HG03575 (cell line): Measurements from ENCODE around the gene LMBR1.

Experiments
- ATAC-seq: cut with Tn5 transposase; IDR thresholded peaks from one replicate; pipeline ENCODE4 v1.9.1; 2021; ENCODE audit not compliant: unreplicated experiment, insufficient number of reproducible peaks, low FRiP score; ENCODE audit errors: extremely low read depth

The LMBR1 gene

DNA sequence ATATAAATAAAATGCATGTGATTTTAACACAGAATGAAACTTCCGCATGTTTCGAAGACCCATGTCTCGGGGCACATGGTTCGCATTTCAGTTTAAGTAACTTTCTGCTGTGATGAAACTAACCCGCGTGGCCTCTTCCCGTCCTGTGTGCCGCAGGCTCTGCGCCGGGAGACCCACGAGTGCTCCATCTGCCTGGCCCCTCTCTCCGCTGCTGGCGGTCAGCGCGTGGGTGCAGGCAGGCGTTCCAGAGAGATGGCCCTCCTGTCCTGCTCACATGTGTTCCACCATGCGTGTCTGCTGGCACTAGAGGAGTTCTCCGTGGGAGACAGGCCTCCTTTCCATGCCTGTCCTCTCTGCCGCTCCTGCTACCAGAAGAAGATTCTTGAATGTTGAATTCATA, 216.7 kb downstream of the LMBR1 start:
- ATAC-seq, result no peak

DNA sequence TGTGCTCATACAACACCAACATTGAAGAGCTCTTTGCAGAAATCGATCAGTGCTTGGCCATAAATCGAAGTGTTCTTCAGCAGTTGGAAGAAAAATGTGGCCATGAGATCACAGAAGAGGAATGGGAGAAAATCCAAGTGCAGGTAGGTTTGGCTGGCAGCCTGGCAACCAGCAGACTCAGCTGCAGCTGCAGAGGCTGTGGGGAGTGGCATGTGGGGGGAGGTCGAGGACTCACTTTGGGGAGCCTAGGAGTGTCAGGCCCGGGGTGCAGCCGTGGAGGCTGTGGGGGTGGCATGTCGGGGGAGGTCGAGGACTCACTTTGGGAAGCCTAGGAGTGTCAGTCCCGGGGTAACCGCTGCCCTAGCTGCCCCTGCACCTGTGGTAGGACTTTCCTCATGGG, 217.3 kb downstream of the LMBR1 start:
- no peak for ATAC-seq

DNA sequence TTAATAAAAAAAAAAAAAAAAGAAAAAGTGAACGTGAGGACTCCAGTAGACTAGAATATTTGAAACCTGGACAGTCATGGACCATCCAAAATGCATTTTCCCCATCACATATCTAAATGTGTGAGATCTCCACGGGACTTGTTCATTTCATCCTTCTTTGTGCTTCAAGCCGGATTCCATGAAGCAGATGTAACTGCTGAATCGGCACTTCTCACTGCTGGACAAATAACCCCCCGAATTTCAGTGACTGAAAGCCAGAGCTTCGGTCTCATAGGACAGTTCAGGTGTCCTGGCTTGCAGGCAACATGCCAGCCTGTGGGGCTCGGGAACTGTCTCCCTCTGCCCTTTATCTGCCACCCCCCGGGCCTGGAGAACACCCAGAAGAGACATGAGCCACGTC, 219.1 kb downstream of the LMBR1 start:
- ATAC-seq, result no peak

DNA sequence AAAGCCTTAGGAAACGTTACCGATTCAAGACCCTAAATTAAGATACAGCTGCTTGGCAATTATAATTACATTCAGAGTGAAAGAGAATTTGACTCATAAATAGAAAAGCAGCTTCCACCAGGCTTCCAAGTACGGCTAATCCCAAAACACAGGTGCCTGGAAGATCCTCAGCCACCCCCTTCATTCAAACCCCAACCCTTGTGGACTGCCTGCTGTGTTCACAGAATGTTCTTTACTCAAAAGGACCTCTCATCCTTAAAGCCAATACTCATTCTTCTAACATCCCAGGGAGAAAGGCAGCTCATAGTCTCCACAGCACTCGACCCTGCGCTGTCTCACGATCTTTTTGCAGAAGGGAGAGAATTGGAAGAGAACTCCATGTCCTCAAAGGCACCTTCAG, 219.5 kb downstream of the LMBR1 start:
- ATAC-seq, result no peak

DNA sequence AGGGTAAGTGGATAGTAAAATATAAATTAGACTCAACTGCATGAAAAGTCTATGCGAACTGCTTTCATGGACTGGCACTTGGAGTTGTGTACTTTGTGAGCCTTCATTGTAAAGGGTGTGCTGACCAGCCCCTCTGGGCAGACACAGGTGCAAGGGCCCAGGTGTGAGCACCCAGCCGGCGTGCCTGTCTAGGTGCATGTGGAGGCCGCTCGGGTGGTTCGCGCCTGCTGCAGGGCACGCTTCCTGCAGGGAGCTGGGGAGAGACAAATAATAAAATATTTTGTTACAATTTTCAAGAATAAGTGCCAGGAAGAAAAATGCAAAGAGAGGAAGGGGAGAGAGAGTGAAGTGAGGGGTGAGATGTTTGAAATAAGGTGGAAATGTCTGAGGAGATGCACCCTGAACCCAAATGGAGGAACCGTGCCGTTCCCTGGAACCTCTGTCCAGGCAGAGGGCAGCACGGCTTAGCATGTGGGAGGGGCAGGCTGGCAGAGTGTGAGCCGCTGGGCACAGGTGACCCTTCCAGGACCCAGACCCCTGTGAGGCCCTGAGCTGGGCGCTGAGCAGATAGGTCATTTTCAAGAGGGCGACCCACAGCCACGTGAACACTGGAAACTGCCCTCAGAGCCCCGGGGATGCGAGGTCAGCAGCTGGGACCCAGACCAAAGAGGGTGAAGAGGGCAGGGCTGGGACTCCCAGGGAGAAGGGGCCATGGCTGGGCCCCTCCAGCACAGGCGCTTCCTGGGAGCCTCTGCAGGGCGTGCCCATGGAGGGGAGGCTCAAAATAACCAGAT, 223.8 kb downstream of the LMBR1 start:
- no peak for ATAC-seq

DNA sequence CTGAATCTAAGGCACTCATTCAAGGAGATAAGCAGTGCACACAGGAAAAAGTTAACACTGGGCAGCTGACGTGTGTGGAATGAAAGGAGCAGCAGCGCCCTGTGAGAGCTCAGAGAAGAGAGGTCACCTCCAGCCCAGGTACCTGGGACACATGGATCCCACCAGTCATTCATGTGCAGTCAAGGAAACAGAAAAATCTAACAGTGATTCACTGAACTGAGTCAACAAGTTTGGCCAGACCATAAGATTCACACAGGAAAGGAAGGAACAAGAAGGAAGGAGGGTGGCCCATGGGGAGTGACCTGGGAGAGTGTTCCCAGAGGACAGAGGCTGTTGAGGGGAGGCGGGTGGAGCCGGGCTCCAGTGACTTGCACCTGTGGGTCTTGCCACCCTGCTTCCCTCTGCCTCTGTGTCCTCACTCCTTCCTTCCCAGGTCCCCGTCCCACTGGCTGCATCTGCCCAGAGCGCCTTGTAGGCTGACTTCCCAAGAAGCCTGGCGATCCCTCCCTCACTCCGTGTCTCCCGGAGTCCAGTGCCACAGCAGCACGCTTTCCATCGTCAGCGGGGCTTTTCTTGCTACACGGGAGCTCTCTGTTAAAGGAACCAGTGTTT, 224.7 kb downstream of the LMBR1 start:
- no peak for ATAC-seq

DNA sequence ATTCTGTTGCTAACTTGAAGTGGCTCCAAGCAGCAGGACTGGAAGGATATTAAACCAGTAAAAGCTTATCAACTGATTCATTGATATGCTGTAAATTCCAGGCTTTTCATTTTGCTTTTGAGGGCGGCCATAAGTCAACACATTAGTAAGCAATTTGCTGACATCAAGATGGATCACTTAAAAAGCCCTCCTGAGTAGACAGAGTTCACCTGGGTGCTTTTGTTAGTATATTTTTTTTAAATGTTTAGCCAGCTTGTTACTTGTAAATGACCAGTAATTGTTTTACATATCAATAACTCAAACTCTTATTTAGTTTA, 225.9 kb downstream of the LMBR1 start:
- ATAC-seq, result no peak

DNA sequence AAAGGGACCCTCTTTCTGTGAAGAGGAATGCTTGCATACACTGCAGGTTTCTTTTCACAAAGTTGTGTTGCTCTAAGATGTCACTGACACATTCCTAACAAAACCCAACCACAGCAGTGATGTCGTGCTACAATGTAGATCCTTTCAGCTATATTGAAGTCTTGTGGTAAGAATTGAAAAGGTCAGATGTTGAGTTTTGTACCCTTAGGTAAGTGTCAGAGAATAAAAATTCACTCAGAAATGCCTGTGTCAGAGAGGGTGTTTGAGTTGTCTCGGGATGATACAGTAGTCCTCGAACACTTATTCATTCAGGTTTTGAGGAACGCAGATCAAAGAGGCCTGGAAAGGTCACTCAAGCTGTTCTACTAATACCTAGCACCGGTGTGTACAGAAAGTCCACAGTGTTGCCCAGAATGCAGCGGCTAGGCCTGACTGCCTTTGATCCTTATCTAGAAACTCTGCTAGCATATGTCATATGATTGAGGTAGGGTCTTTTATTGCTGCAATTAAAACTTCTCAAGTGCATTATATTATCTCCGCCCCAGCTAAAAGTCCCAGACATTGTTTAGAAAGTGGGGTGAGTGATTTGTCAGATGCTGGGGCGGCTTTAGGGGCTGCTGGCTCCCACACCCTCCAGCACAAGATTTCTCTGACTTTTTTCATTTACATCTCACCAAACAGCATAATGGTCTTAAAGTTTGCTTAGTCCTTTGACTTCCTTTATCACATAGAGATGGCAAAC, 226.4 kb downstream of the LMBR1 start:
- ATAC-seq, result no peak

DNA sequence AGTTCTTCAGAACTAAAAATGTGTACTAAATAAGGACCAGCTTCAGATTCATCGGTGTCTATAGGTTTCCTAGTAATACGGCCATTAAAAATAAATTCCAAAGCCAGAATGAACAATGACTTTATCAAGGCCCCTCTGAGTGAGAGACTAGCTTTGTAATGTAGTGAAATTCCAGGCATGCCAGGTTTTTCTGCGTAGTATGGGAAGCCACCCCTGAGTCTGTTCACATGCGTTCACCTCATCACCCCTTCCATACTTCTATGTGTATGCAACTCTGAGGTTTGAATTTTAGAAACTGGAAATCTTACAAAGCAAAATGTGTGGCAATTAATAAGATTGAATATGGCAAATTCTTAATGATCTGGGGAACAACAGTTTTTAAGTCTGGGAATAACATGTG, 227.9 kb downstream of the LMBR1 start:
- ATAC-seq, result no peak

DNA sequence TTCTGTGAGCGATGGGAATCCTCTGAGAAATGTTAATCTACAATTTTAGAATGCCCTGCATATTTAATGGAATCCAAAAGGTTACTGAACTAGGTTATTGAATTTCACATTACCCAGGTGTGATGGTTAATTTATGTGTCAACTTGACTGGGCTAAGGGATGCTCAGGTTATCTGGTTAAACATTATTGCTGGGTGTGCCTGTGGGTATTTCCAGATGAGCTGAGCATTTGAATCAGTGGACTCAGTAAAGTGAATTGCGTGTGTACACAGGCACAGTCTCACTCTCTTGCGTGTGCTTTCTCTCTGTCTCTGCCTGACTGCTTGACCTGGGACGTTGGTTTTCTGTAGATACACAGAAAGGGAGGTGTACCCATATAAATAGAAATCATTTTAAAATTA, 230.7 kb downstream of the LMBR1 start:
- no peak for ATAC-seq

DNA sequence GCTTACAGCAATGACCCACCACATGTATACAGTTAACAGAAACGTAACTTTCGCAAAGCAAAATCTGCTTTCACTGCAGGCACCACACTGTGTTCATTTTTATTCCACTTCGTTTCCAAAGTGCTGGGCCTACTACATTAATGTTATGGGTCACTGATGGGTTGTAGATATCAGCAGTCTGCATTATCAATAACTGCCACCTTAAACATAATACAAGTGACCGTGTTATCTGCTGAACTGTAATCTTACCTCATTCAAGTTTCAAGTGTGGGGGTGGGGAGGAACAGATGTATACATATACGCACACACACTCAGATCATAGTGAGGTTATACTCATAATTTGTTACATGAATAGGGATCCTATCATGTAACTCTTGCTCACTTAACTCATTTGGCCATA, 231.3 kb downstream of the LMBR1 start:
- ATAC-seq, result no peak

DNA sequence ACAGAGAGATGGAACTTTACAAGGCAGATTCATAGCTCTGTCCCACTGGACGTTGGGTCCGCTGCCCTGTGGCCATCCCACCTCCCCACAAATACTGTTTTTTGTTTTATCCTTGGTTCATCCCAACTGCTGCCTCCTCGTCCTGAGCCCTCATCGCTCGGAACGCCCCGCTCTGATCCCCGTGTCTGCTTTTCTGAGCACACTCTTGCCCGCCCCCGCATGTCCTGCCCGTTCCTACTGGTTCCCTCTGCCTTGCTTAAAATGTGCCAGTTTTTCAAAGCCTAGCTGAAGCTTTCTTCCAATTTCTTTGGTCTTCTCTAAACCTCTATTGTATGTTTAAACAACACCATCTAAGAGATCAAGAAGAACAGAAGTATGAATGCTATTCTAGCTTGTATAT, 233.0 kb downstream of the LMBR1 start:
- ATAC-seq, result no peak

DNA sequence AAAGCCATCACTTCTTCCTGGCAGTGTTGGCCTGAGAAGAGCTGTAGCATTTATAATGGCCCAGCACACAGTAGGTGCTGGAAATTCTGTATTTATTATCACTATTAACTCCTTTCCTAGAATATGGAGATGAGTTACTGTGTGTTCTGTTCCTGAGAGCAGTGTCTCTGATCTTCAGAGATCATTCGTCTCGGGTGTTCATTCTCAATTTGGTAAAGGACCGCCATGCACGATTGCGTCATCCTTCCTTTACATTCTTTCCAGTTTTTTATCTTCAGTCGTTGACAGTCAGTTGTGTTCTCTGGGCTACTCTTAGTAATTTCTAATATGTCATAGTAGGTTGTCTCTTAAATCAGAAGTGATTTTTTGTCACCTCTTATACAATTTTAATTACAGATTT, 233.8 kb downstream of the LMBR1 start:
- no peak for ATAC-seq

DNA sequence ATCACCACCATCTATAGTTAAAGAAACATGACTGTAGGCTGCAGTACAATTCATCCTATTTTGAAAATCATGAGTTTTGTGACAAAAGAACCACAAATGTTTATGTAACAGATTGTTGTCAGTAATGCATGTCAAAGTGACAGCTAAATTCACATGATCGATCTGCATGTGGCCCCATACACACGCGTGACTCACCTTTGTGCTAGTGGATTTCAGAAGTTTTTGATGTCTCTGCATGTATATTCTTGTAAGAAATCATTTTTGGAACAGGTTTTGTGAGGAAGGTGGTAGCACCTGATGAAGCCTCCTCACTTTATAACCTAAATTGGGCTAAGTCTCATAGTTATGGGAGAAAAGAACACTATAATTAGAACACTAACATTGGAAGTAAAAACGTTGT, 235.3 kb downstream of the LMBR1 start:
- no peak for ATAC-seq

DNA sequence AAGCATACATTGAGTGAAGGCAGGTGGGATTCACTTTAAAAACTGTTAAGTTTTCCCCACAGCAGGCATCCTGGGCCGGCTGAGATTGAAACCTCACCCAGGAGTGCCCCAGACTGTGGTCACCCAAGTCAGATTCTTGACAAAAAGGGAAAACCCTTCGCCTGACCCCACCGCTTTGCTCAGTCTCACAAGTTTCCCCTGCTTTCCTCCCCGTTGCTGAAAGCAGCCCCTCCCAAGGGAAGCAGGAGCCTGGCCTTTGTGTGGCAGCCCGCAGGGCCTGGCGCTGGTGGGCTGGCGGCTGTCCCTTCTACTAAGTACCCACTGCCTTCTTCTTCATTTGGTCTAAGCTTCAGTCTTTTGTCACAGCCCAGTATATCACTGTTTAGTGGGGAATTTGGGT, 236.4 kb downstream of the LMBR1 start:
- ATAC-seq, result no peak

DNA sequence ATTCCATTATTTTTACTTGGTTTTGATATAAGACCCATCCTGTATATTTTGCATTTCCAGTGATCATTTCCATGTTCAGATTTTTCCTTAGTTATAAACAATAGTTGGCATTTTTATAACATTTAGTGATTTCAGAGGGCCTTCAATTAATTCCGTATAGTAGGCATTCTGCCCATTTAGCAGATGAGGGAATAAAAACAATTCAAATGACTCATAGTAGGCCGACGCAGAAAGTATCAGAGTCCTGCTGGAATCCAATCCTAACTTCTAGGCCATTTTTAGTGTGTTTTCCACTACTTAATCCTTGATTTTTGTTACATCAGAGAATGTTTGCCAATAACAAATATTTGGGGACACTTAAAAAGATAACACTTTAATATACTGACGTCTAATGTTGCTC, 237.0 kb downstream of the LMBR1 start:
- ATAC-seq, result no peak

DNA sequence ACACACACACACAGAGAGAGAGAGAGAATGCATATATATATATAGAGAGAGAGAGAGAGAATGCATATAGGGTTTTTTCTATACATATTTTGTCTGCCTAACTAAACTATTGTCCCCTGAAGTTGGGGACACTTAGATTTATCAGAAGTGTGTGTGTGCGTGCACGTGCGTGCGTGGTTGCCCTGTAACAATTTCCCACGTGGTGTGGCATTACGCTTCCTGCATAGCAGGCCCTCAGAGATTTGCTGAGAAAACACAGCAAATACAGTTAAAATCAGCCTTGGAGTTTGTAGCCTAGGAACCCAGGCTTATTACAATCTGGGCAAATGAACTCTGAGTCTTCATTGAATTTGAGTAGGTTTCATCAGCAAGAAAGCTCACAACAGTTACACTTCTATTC, 237.7 kb downstream of the LMBR1 start:
- no peak for ATAC-seq

DNA sequence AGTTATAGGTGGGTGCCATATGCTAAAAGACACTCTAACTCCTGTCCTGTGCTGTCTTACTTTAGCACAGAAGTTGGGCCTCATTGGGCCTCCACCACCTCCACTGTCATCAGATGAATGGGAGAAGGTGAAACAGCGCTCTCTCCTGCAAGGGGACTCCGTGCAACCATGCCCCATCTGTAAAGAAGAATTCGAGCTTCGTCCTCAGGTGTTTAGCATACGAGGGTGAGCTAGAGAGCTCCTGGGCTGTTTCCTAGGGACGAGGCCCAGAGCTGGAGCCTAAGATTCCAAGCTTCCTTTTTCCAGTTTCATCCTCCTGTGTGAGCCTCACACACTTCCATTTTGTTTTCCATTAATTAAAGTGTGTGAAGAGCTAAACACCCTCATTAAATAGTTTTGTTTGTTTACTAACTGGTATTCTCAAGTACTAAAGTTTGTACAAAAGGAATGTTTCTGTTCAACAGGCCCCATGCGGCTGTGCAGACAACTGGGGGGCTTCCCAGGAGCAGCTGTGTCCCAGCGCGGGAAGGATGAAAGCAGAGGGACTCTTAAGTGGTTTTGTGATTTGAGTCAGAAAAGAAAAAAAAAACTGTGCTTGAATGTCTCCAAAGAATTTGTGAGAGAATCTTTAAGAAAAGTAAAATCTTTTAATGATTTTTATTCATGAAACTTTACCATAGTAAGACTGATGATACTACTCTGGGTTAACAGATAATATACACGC, 238.3 kb downstream of the LMBR1 start:
- ATAC-seq, result no peak

DNA sequence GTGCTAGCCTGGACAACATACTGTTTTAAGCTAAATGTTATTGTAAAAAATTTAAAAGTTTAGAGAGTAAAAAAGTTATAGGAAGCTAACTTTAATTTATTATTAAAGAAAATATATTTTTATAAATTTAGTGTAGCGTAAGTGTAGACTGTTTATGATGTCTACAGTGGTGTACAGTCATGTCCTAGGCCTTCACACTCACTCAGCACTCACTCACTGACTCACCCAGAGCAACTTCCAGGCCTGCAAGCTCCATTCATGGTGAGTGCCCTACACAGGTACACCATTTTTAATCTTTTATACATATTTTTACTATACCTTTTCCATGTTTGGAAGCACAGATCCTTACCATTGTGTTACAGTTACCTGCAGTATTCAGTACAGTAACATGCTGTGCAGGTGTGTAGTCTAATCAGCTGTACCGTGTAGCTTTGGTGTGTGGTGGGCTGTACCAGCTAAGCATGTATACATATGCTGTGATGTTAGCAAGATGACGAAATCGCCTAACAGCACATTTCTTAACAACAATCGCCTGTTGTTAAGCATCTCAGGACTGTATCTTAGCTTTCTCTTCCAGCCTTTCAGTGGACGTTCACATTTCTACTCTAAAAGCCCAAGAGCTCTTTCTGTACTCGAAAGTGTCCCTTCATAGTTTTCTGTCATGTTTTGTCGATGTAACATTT, 240.0 kb downstream of the LMBR1 start:
- ATAC-seq, result no peak
